HG03558 (cell line): ENCODE results near the gene CTIF.

Experiments used
- ATAC-seq: cut with Tn5 transposase; IDR thresholded peaks from one replicate; pipeline ENCODE4 v1.9.1; 2021; ENCODE audit warnings: moderate number of reproducible peaks; ENCODE audit not compliant: unreplicated experiment; ENCODE audit errors: extremely low read depth

CTIF gene

DNA sequence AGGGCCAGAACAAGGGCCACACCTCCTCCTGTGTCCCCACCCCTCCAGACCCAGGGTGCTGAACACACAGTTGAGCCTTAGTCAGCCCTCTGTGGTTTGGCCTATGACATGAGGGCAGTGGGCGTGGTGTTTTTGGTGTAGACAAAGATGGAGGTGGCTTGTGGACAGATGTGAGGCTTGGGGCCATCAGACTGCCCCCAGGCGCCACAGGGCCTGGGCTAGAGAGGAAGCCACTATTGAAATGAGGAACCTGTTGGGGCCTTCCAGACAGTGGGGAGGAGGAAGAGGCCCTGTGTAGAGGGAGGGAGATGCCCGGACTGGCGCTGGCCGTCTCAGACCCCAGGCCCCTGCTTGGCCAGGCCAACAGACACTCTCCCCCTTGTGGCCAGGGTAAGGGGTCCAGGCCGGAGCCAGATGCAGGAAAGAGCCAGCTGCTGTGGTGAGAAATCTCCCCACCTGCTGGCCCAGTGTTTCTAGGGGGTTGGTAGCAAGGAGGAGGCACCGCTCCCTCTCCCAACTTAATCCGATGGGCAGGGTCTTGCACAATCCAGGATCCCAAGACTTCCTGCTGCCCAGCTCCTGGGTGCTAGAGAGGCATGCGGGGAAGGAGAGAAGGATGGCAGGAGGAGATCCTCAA, 358.2 kb downstream of the CTIF start:
- ATAC-seq = no peak

DNA sequence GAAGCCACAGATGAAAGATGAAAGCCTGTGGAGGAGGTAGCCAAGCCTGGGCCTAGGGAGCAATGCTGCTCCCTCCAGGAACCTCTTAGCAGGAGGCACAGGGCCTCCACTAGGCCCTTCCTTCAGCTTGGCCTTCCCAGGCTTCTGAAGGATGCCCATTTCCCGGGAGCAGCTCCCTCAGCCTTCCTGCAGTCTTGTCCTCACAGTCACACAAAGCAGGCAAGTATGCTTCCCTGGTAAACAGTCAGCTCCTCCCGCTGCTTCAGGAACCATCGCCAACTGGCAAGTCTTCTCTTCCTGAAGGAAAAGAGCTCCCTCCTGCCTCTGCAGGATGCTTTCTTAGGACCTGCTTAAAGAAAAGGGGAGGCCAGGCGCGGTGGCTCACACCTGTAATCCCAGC, 358.7 kb downstream of the CTIF start:
- no peak for ATAC-seq

- no peak for ATAC-seq
Observed at GRCh38 chr18:48898521-48898920, 359.7 kb downstream of the CTIF start.

GRCh38 chr18:48899558-48900174, 360.8 kb downstream of the CTIF start:
- no peak for ATAC-seq

- ATAC-seq = no peak
Observed at GRCh38 chr18:48900469-48900868, 361.6 kb downstream of the CTIF start.

DNA sequence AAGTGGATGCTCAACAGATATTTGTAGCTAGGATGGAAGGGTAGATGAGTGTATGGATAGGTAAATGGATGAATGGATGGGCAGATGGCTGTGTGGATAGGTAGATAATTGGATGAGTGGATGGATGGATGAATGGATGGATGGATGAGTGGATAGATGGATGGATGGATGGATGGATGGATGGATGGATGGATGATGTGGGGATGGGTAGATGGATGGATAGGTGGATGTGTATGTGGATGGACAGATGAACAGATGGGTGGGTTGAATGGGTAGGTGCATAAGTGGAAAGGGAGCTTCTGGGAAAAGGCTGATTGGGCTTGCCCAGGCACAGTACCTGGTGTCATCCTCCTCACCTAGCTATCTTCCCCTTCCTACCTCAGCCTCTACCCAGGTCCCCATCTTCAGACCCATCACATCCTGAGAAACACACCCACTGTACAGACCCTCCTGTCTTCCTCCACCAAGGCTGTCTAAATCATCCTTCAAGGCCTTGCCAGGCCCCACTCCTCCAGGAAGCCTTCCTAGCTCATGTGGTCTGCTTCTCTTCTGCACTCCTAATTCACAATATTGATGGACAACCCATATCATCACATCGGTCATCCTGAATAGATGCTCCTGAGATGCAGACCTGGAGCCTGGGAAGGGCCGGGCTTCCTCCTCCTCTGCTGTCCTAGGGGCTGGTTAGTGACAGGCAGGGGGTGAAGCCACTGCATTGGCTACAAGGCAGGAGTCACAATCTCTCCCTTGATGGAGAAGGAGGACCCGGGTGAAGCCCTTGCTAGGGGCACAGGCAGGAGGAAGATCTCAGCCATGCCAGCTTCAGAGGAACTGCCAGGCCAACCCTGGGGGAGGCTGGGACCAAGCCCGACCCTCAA, 362.6 kb downstream of the CTIF start:
- ATAC-seq = no peak

GRCh38 chr18:48902023-48902855, 363.4 kb downstream of the CTIF start:
- no peak for ATAC-seq

GRCh38 chr18:48902856-48903601, 364.2 kb downstream of the CTIF start:
- no peak for ATAC-seq

DNA sequence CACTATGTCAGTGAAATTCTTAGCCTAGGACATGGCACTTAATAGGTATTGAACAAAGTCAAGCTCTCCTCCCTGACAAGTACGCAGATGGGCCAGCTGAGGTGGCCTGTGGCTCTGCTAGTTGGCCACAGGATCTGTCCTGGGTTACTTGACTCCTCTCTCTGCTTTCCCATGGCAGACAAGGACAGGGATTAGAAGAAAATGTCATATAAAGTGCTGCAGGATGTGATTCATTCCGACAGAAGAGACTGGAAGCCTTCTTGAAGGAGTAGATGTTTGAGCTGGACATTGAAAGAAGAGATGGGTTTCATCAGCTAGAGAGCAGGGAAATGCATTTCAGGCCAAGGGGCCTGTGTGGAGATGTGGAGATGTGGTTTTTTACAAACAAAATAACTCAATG, 365.3 kb downstream of the CTIF start:
- no peak for ATAC-seq

DNA sequence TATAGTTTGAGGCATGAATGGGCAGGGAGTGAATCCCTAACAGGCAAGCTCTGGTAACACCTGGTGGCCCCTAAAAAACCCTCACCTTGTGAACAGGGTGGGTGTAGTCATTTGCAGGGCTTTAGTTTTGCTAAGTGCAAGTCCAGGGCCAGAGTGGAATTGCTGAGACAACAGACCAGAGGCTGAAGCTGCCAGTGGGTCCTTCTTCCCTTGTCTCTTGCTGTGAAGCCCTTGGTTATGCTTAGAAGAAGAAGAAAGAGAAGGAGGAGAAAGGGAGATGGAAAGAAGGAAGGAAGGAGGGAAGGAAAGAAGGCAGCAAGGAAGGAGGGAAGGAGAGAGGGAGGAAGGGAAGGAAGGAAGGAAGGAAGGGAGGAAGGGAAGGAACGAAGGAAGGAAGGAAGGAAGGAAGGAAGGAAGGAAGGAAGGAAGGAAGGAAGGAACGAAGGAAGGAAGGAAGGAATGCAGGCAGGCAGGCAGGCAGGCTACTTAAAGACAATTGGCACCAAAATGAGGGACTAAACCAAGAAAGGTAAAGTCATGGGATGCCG, 366.1 kb downstream of the CTIF start:
- ATAC-seq = no peak

DNA sequence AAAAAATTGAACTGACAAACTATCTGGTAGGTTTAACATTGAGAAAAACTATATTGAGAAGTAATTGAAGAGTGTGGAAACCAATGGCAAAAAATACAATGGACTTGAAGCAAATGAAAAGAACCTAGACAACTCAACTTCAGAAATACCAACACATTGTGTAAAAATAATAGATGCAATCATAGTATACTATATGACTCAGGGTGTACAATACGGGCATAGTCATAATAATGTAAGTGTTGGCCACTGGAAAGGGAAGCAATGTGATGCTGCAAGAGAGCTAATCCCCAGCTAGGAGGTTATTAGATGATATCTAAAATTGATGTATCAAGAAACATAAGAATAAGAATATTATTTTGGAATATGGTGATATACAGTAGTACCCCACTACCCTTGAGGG, 366.7 kb downstream of the CTIF start:
- ATAC-seq = no peak

GRCh38 chr18:48908916-48909315, 370.1 kb downstream of the CTIF start:
- ATAC-seq = no peak

DNA sequence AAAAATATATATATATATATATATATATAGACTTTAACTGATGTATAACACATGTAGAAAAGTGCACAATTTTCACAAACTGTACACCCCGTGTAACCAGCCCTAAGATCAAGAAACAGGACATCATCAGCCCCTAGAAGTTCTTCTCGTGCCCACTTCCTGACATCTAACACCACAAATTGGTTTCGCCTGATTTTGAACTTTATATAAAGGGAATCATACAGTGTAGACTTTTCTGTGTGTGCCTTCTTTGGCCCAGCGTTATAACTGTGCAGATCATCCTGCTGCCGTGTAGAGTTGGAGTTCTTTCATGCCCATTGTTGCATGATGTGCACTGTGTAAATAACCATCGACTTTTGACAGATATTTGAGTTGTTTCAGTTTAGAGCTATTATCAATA, 370.9 kb downstream of the CTIF start:
- ATAC-seq = no peak

- no peak for ATAC-seq
Observed at GRCh38 chr18:48910972-48911545, 372.2 kb downstream of the CTIF start.
